Neuronal stem cell (in vitro differentiated cells): ENCODE data around the gene CLSTN3.

Experiments used
- DNase-seq: peaks from one replicate; pipeline ENCODE4 v3.0.0-alpha.2; 2013; ENCODE audit warnings: low spot score
- H2AFZ ChIP-seq: one replicate; pipeline ENCODE4 v1.6.1; 2013; ENCODE audit warnings: mild to moderate bottlenecking, low read length, inconsistent platforms
- H2AK5ac ChIP-seq: 2 replicates; pipeline ENCODE4 v1.6.1; 2013; ENCODE audit warnings: low read depth, mild to moderate bottlenecking, inconsistent platforms, low read length, moderate library complexity, mixed read lengths
- H2BK120ac ChIP-seq: 2 replicates; pipeline ENCODE4 v1.6.1; 2013; ENCODE audit warnings: low read depth, mild to moderate bottlenecking, inconsistent platforms, low read length, moderate library complexity, mixed read lengths
- H2BK12ac ChIP-seq: one replicate; pipeline ENCODE4 v1.6.1; 2013; ENCODE audit warnings: low read length, inconsistent platforms
- H2BK15ac ChIP-seq: 2 replicates; pipeline ENCODE4 v1.6.1; 2013; ENCODE audit warnings: mild to moderate bottlenecking, low read length, inconsistent platforms, mixed read lengths
- H2BK5ac ChIP-seq: one replicate; pipeline ENCODE4 v1.6.1; 2013; ENCODE audit warnings: inconsistent platforms, mild to moderate bottlenecking, low read length, moderate library complexity
- H3K14ac ChIP-seq: one replicate; pipeline ENCODE4 v1.6.1; 2013; ENCODE audit warnings: low read length, inconsistent platforms
- H3K18ac ChIP-seq: 2 replicates; pipeline ENCODE4 v1.6.1; 2013; ENCODE audit warnings: low read length, inconsistent platforms
- H3K23ac ChIP-seq: 2 replicates; pipeline ENCODE4 v1.6.1; 2013; ENCODE audit warnings: low read depth, mild to moderate bottlenecking, mixed read lengths, low read length, inconsistent platforms; ENCODE audit not compliant: poor library complexity
- H3K27ac ChIP-seq: replicated peaks from 3 replicates; pipeline ENCODE4 v1.5.1; 2013; ENCODE audit warnings: low read length, inconsistent platforms
- H3K27me3 ChIP-seq, 3 experiments: 2 replicates each; pipeline ENCODE4 v1.6.1; 2013; ENCODE audit warnings: low read length in 3 of 3, mild to moderate bottlenecking in 2 of 3, inconsistent platforms in 1 of 3, low read depth in 1 of 3, mixed read lengths in 1 of 3, moderate library complexity in 1 of 3; ENCODE audit not compliant: control insufficient read depth in 3 of 3, insufficient read depth in 3 of 3
- H3K36me3 ChIP-seq, 2 donors: replicated peaks in 1 of 2; 2 replicates each; pipeline ENCODE4 v1.6.1; 2013; ENCODE audit warnings: low read length in 2 of 2; ENCODE audit not compliant: control insufficient read depth in 2 of 2, insufficient read depth in 2 of 2
- H3K4ac ChIP-seq: 2 replicates; pipeline ENCODE4 v1.6.1; 2013; ENCODE audit warnings: inconsistent platforms, mild to moderate bottlenecking, low read length, moderate library complexity
- H3K4me1 ChIP-seq, 2 donors: 1 replicate in 1 of 2; 2 replicates in 1 of 2; pipeline ENCODE4 v1.6.1; 2013; ENCODE audit warnings: low read length in 2 of 2, low read depth in 1 of 2; ENCODE audit not compliant: control insufficient read depth in 2 of 2, insufficient read depth in 1 of 2
- H3K4me2 ChIP-seq: one replicate; pipeline ENCODE4 v1.6.1; 2013; ENCODE audit warnings: mild to moderate bottlenecking, low read length, inconsistent platforms; ENCODE audit not compliant: insufficient read depth, poor library complexity, severe bottlenecking
- H3K4me3 ChIP-seq, 2 donors: 2 replicates each; pipeline ENCODE4 v1.5.1; 2013; ENCODE audit warnings: low read length in 2 of 2, mild to moderate bottlenecking in 2 of 2, inconsistent platforms in 1 of 2, moderate library complexity in 1 of 2
- H3K79me1 ChIP-seq: one replicate; pipeline ENCODE4 v1.6.1; 2013; ENCODE audit warnings: low read depth, mild to moderate bottlenecking, inconsistent platforms, low read length, moderate library complexity
- H3K9ac ChIP-seq: one replicate; pipeline ENCODE4 v1.6.1; 2013; ENCODE audit warnings: mild to moderate bottlenecking, low read depth, low read length, inconsistent platforms; ENCODE audit not compliant: poor library complexity
- H3K9me3 ChIP-seq, 2 donors: replicated peaks in 1 of 2; 2 replicates each; pipeline versions ENCODE3 to v1.6.1; 2013; ENCODE audit warnings: low read length in 2 of 2, mild to moderate bottlenecking in 2 of 2, inconsistent platforms in 1 of 2, low read depth in 1 of 2, mixed read lengths in 1 of 2, moderate library complexity in 1 of 2; ENCODE audit not compliant: control insufficient read depth in 2 of 2, insufficient read depth in 1 of 2
- H4K8ac ChIP-seq: one replicate; pipeline ENCODE4 v1.6.1; 2013; ENCODE audit warnings: low read depth, mild to moderate bottlenecking, inconsistent platforms, low read length, moderate library complexity
- H4K91ac ChIP-seq: one replicate; pipeline ENCODE4 v1.6.1; 2013; ENCODE audit warnings: low read length, low read depth, mild to moderate bottlenecking, inconsistent platforms; ENCODE audit not compliant: poor library complexity
- WGBS, 2 donors: extraction: QIAGEN DNeasy Blood & Tissue Kit; methylation state at CpG; one replicate each; pipeline ENCODE4 v1.1.7; 2013; ENCODE audit warnings: missing lambda C conversion rate in 2 of 2, mixed read lengths in 1 of 2; ENCODE audit not compliant: insufficient read length in 2 of 2, insufficient replicate concordance in 1 of 2; ENCODE audit errors: extremely low coverage in 2 of 2; 5-methylcytosine and 5-hydroxymethylcytosine counted together

Gene CLSTN3

GRCh38 chr12:7136676-7137075 is 6.5 kb downstream of the CLSTN3 start:
- WGBS, 2 donors = no CpG with 5 or more reads among the region's 3 CpGs
- Histone ChIP-seq H3K18ac (no peak overlapping the region), H2BK120ac (no peak overlapping the region), H2BK15ac (no peak overlapping the region), H3K27me3 (no peaks in the 10 kb centered on the region), H2AK5ac (no peak overlapping the region), H3K36me3 (peaks cover 31 to 74% of the 10 kb centered on the region in 2 donors), H3K4me1 (peaks cover 5 to 13% of the 10 kb centered on the region in 2 donors), H3K4me3 (no peak overlapping the region), H3K4me2 (no peak overlapping the region), H2AFZ (no peak overlapping the region), H4K8ac (no peak overlapping the region), H3K27ac (no peak overlapping the region), H3K9ac (no peak overlapping the region), H3K9me3 (no peaks in the 10 kb centered on the region), H3K14ac (no peak overlapping the region), H3K23ac (no peak overlapping the region), H2BK5ac (no peak overlapping the region), H3K79me1 (no peaks in the 10 kb centered on the region), H4K91ac (no peak overlapping the region), H2BK12ac (no peak overlapping the region), H3K4ac (no peak overlapping the region)
- no peak for DNase-seq

- Histone ChIP-seq H3K23ac (no peak overlapping the region), H2AFZ (no peak overlapping the region), H3K79me1 (no peaks in the 10 kb centered on the region), H3K4ac (no peak overlapping the region), H3K4me1 (peaks cover under 1% of the 10 kb centered on the region in 2 donors), H3K4me2 (no peak overlapping the region), H2BK15ac (no peak overlapping the region), H3K36me3 (peaks cover 31 to 84% of the 10 kb centered on the region in 2 donors), H3K9me3 (no peaks in the 10 kb centered on the region), H2BK5ac (no peak overlapping the region), H3K27ac (no peak overlapping the region), H2AK5ac (no peak overlapping the region), H3K27me3 (no peaks in the 10 kb centered on the region), H3K4me3 (no peak overlapping the region), H4K91ac (no peak overlapping the region), H3K18ac (no peak overlapping the region), H3K14ac (no peak overlapping the region), H2BK120ac (no peak overlapping the region), H2BK12ac (no peak overlapping the region), H3K9ac (no peak overlapping the region), H4K8ac (no peak overlapping the region)
- DNase-seq = no peak
- no CpG with 5 or more reads among the region's 4 CpGs for WGBS, 2 donors
Observed at GRCh38 chr12:7137908-7138307, 7.7 kb downstream of the CLSTN3 start.

GRCh38 chr12:7139200-7139599 is 9.0 kb downstream of the CLSTN3 start:
- Histone ChIP-seq H3K27me3 (no peaks in the 10 kb centered on the region), H3K4me1 (no peaks in the 10 kb centered on the region), H3K4ac (no peak overlapping the region), H4K8ac (no peak overlapping the region), H2AK5ac (no peak overlapping the region), H3K36me3 (peaks cover 28 to 80% of the 10 kb centered on the region in 2 donors), H2BK5ac (no peak overlapping the region), H2BK15ac (no peak overlapping the region), H3K4me3 (no peak overlapping the region), H3K23ac (no peak overlapping the region), H3K9me3 (no peaks in the 10 kb centered on the region), H3K4me2 (no peak overlapping the region), H3K79me1 (no peaks in the 10 kb centered on the region), H3K9ac (no peak overlapping the region), H4K91ac (no peak overlapping the region), H2AFZ (no peak overlapping the region), H3K27ac (no peak overlapping the region), H2BK120ac (no peak overlapping the region), H2BK12ac (no peak overlapping the region), H3K18ac (no peak overlapping the region), H3K14ac (no peak overlapping the region)
- WGBS, 2 donors = no CpG with 5 or more reads among the region's 2 CpGs
- no peak for DNase-seq

GRCh38 chr12:7141351-7142005 is 11.3 kb downstream of the CLSTN3 start:
- DNase-seq = no peak
- H3K18ac ChIP-seq = no peak overlapping the region
- no peak overlapping the region for H3K4me3 ChIP-seq
- no peak overlapping the region for H3K23ac ChIP-seq
- no CpG with 5 or more reads among the region's 7 CpGs for WGBS, 2 donors
- H4K91ac ChIP-seq = no peak overlapping the region
- H3K27me3 ChIP-seq = no peaks in the 10 kb centered on the region
- no peak overlapping the region for H2BK15ac ChIP-seq
- no peak overlapping the region for H2AK5ac ChIP-seq
- H3K14ac ChIP-seq = no peak overlapping the region
- no peak overlapping the region for H3K4ac ChIP-seq
- no peak overlapping the region for H2BK5ac ChIP-seq
- H3K4me2 ChIP-seq = no peak overlapping the region
- H3K4me1 ChIP-seq = no peaks in the 10 kb centered on the region
- H3K27ac ChIP-seq = no peak overlapping the region
- no peak overlapping the region for H2BK12ac ChIP-seq
- no peaks in the 10 kb centered on the region for H3K79me1 ChIP-seq
- no peaks in the 10 kb centered on the region for H3K9me3 ChIP-seq
- no peak overlapping the region for H4K8ac ChIP-seq
- no peak overlapping the region for H2BK120ac ChIP-seq
- H3K9ac ChIP-seq = no peak overlapping the region
- peaks cover 12 to 70% of the 10 kb centered on the region in 2 donors for H3K36me3 ChIP-seq
- H2AFZ ChIP-seq = no peak overlapping the region
